GM19035 (cell line): ENCODE measurements around the gene ISLR2.

ENCODE experiments used
- ATAC-seq: cut with Tn5 transposase; IDR thresholded peaks from one replicate; pipeline ENCODE4 v1.9.1; 2021; ENCODE audit not compliant: unreplicated experiment

ISLR2 gene

DNA sequence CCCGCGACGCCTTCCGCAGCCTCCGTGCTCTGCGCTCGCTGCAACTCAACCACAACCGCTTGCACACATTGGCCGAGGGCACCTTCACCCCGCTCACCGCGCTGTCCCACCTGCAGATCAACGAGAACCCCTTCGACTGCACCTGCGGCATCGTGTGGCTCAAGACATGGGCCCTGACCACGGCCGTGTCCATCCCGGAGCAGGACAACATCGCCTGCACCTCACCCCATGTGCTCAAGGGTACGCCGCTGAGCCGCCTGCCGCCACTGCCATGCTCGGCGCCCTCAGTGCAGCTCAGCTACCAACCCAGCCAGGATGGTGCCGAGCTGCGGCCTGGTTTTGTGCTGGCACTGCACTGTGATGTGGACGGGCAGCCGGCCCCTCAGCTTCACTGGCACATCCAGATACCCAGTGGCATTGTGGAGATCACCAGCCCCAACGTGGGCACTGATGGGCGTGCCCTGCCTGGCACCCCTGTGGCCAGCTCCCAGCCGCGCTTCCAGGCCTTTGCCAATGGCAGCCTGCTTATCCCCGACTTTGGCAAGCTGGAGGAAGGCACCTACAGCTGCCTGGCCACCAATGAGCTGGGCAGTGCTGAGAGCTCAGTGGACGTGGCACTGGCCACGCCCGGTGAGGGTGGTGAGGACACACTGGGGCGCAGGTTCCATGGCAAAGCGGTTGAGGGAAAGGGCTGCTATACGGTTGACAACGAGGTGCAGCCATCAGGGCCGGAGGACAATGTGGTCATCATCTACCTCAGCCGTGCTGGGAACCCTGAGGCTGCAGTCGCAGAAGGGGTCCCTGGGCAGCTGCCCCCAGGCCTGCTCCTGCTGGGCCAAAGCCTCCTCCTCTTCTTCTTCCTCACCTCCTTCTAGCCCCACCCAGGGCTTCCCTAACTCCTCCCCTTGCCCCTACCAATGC, 45.1 kb downstream of the ISLR2 start:
- no peak for ATAC-seq

DNA sequence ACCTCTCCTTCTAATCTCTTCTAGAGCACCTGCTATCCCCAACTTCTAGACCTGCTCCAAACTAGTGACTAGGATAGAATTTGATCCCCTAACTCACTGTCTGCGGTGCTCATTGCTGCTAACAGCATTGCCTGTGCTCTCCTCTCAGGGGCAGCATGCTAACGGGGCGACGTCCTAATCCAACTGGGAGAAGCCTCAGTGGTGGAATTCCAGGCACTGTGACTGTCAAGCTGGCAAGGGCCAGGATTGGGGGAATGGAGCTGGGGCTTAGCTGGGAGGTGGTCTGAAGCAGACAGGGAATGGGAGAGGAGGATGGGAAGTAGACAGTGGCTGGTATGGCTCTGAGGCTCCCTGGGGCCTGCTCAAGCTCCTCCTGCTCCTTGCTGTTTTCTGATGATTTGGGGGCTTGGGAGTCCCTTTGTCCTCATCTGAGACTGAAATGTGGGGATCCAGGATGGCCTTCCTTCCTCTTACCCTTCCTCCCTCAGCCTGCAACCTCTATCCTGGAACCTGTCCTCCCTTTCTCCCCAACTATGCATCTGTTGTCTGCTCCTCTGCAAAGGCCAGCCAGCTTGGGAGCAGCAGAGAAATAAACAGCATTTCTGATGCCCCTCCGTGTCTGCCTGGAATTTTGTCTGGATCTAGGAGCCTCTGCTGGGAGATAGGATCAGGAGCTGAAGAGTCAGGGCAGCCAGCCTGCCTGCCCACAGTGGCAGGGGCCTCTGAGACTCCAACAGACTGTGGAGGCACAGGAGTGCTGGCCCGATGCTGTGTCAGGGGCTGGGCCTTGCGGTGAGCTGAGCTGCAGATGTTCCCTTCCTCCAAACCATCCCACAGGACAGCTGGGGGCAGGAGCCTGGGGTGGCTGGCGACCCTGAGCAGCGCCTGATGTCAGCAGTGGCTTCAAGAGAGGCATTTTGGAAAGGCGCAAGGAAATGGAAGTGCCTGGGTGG, 46.2 kb downstream of the ISLR2 start:
- no peak for ATAC-seq

DNA sequence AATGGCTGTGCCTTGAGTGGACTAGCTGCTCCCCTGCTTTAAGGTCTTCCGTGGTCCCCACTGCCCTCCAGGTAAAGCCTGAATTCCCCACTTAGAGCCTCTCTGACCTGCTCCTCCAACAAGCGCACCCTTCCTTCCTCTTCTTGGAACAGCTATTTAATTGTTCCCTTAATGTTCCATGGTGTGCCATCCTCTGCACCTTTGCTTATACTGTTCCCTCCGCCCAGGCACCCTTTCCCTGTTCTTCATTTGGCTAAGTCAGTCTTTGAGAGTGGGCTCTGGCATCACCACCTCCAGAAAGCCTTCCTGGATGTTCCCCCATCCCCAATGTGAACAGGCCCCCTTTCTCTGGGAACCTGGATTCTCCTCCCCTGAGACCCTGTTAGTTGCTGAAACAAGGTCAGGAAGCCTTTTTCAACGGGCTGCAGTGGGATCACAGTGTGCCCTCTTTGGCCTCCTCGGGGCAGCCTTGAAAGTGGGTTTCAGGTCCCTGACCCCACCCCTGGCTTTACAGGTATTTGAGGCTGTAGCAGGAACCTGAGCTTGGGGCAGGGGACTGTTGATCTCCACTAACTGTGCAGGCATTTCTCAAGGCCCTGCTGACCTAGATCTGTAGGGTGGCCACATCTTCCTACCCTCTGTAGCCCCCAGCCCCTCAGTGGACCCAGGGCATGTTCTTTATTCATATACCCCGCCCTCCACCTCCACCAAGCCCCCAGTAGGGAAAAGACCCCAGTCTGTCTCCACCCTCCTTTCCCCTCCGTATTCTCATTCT, 48.1 kb downstream of the ISLR2 start:
- ATAC-seq: no peak

DNA sequence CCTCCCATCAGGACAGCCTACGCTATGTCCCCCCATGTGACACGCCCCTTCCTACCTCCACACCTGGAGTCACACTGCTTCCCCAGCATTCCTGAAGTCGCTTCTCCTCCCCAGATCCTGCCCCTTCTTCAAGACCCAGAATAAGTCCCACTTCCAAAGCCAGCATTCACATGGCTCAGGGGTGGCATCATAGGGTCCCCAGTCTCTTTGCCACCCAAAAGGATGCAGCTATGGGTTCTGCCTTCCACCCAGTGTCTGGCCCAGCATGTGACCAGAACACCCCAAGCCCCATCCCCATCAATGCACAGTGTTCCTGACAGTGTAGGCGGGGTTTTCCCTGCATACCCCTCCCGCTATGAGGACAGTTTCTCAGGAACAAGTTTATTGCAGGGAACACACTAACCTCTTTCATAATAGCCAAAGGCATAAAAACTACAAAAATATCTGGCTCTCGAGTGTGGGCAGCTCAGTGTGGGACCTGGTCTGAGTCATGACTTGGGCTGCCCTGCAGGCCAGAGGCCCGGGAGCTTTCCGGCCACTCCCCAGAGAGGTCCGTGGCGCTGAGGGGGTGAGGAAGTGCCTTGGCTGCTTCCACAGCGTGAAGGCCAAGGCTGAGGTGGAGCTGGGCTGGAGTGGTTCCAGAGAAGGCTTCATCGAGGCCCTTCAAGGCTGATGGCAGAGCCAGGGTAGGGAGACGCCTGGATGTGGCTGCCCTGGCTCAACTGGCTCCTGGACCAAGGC, 48.9 kb downstream of the ISLR2 start:
- ATAC-seq: no peak

- no peak for ATAC-seq
Measured at GRCh38 chr15:74179983-74180880, 49.8 kb downstream of the ISLR2 start.

DNA sequence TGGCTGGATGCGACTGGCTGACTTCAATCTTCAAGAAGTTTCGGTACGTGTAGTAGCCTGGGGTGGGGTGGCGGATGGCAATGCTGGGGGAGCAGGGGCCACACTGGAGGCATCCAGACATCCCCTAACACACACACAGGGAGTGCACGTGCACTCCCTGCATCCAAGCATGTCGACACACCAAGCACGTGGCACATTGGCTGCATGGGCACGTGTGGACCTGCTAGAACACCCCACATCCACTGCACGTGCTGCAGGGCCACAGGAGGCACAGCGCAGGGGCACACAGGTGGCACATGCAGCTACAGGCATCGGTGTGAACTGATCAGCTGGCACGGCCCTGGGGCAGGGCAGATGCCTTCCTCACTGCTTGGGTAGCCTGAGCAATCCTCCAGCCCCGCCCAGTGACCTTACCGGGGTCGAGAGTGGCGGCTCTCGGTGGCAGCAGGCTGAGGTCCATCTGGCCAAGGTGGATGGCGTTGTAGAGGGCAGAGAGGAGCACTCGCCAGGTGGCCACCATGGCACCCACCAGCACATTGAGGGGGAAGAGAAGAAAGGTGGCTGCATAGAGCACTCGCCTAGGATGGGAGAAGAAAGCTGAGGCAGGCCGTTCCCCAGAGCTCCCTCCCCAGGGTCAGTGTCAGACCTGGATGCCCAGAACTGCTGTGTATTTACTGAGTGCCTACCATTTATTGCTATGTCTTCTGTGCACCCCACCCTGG, 50.7 kb downstream of the ISLR2 start:
- ATAC-seq: no peak

GRCh38 chr15:74182131-74182530, 51.7 kb downstream of the ISLR2 start:
- no peak for ATAC-seq

DNA sequence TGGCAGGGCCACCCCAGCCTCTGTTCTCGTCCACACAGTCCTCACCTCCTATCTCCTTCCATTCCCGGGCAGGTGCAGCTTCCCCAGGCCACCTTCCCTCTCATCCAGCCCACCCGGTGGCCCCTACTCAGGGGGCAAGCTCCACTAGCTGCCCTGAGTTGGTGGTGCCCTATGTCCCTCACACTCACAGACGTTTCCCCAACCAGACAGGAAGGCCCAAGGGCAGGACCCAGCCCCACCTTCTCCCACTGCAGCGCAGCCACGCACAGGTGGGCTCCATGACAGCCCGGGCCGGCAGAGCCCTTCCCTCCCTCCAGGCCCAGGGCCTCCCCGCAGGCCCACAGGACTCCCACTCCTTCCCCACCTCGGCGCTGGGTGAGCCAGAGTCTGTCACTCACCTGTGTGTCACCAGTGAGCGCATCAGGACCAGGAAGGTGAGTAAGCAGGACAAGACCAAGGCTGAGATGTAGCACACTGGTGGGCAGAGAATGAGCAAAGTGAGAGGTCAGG, 54.3 kb downstream of the ISLR2 start:
- ATAC-seq: no peak

GRCh38 chr15:74185710-74186348, 55.4 kb downstream of the ISLR2 start:
- no peak for ATAC-seq
